Calu3 (cell line): ENCODE results near the gene ELP1. TPM values are rescaled to one million over a fixed set of nuclear protein-coding genes. Genes with fewer than 3 reads are reported as not detected.
"Not testable (repeated sequence)": the region's sequence is repeated elsewhere in the genome, so short reads cannot be mapped to it uniquely, and the experiment has no call there.

Experiments used
- BruUV-seq: library from RNA; stranded (reverse); fragments of 400-500 nt; replicated peaks from 2 replicates; lab custom pipeline; 2021; lab: Mats Ljungman, UMichigan
- CTCF ChIA-PET: fragments of 300-600 bp; sonication (Branson Sonifier 250); formaldehyde crosslinking; loops from one replicate; lab custom pipeline; 2022; ENCODE audit warnings: antibody characterized with exemption; lab: Charles Lee
- DNase-seq: peaks from one replicate; pipeline ENCODE4 v3.0.0; 2022
- H3K27ac Mint-ChIP-seq: one replicate; pipeline ENCODE4 v1.8.0; 2022; ENCODE audit warnings: mixed read lengths; ENCODE audit not compliant: unreplicated experiment
- H3K27me3 Mint-ChIP-seq: one replicate; pipeline ENCODE4 v1.8.0; 2022; ENCODE audit warnings: mixed read lengths; ENCODE audit not compliant: unreplicated experiment
- H3K36me3 Mint-ChIP-seq: one replicate; pipeline ENCODE4 v1.8.0; 2022; ENCODE audit warnings: mild to moderate bottlenecking, moderate library complexity, mixed read lengths; ENCODE audit not compliant: insufficient read depth, unreplicated experiment
- H3K4me1 Mint-ChIP-seq: one replicate; pipeline ENCODE4 v1.8.0; 2022; ENCODE audit warnings: mild to moderate bottlenecking, low read depth, mixed read lengths; ENCODE audit not compliant: unreplicated experiment
- H3K4me3 Mint-ChIP-seq: one replicate; pipeline ENCODE4 v1.8.0; 2022; ENCODE audit warnings: mild to moderate bottlenecking, low read depth, moderate library complexity, mixed read lengths; ENCODE audit not compliant: unreplicated experiment
- H3K9me3 Mint-ChIP-seq: one replicate; pipeline ENCODE4 v1.8.0; 2022; ENCODE audit warnings: low read depth, mixed read lengths; ENCODE audit not compliant: unreplicated experiment
- intact Hi-C: fragments of 100-400 bp; cut with micrococcal nuclease; formaldehyde crosslinking; loops from one replicate; pipeline ENCODE4 v1.10.0; 2022; ENCODE audit not compliant: unreplicated experiment
- total RNA-seq: library from RNA; stranded (reverse); gene quantifications from 2 replicates; pipeline ENCODE4 v1.2.3, GENCODE V29; 2022
- TF ChIP-seq, protein P1 (sequence below): fragments of 200-600 bp; IDR thresholded peaks from one replicate; pipeline ENCODE4 v1.8.0; 2022; ENCODE audit warnings: antibody characterized with exemption; ENCODE audit not compliant: unreplicated experiment

ELP1 gene
- total RNA-seq, 1 experiment from 2014 or later = 17.9 TPM

DNA sequence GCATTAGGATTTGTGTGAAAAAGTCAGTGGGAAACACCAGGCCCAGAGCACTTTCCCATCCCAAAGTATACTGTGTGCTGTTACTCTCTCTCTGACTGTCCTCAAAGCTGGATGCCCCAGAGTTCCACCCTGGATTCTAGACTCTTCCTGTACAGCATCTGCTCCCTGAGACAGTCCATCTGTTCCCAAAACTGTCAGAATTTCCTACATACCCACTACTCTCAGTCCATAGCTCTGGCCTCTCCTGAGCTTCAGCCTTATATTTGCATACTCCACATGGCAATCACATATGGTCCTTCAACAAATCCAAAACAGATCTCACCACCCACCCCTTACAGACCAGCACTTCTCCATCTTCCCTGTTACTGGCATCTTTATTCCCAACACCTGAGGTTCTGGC lies 9.5 kb downstream of the ELP1 start:
- Mint-ChIP-seq H3K4me3 (no peak overlapping the region), H3K9me3 (no peaks in the 10 kb centered on the region), H3K27me3 (no peaks in the 10 kb centered on the region), H3K36me3 (peaks cover 4% of the 10 kb centered on the region), H3K4me1 (no peaks in the 10 kb centered on the region), H3K27ac (no peak overlapping the region)
- no peak for DNase-seq
- CTCF ChIA-PET = no interaction called here
- intact Hi-C loops = no loop called here
- no TSS peak for BruUV-seq
- TF ChIP-seq, protein P1, sequence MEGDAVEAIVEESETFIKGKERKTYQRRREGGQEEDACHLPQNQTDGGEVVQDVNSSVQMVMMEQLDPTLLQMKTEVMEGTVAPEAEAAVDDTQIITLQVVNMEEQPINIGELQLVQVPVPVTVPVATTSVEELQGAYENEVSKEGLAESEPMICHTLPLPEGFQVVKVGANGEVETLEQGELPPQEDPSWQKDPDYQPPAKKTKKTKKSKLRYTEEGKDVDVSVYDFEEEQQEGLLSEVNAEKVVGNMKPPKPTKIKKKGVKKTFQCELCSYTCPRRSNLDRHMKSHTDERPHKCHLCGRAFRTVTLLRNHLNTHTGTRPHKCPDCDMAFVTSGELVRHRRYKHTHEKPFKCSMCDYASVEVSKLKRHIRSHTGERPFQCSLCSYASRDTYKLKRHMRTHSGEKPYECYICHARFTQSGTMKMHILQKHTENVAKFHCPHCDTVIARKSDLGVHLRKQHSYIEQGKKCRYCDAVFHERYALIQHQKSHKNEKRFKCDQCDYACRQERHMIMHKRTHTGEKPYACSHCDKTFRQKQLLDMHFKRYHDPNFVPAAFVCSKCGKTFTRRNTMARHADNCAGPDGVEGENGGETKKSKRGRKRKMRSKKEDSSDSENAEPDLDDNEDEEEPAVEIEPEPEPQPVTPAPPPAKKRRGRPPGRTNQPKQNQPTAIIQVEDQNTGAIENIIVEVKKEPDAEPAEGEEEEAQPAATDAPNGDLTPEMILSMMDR = no peak

DNA sequence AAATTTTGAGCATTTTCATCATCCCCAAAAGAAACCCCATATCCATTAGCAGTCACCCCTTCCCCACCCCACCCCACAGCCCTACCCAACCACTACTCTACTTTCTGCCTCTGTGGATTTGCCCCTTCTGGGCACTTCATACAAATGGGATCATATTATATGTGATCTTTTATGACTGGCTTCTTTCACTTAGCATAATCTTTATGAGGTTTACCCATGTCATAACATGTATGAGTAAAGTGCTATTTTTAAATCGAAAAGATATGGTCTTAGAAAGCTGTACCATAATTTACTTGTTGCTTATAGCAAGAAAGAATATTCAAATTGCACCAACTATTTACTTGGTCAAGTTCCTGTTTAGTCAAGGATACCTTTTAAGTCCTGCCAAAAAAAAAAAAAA lies 12.7 kb downstream of the ELP1 start:
- TF ChIP-seq, protein P1 = no peak
- CTCF ChIA-PET = no interaction called here
- intact Hi-C loops = no loop called here
- BruUV-seq = no TSS peak
- no peaks in the 10 kb centered on the region for H3K4me1 Mint-ChIP-seq
- no peaks in the 10 kb centered on the region for H3K9me3 Mint-ChIP-seq
- H3K27me3 Mint-ChIP-seq = no peaks in the 10 kb centered on the region
- H3K27ac Mint-ChIP-seq = no peak overlapping the region
- no peak for DNase-seq
- H3K4me3 Mint-ChIP-seq = no peak overlapping the region
- peaks cover 4% of the 10 kb centered on the region for H3K36me3 Mint-ChIP-seq

DNA sequence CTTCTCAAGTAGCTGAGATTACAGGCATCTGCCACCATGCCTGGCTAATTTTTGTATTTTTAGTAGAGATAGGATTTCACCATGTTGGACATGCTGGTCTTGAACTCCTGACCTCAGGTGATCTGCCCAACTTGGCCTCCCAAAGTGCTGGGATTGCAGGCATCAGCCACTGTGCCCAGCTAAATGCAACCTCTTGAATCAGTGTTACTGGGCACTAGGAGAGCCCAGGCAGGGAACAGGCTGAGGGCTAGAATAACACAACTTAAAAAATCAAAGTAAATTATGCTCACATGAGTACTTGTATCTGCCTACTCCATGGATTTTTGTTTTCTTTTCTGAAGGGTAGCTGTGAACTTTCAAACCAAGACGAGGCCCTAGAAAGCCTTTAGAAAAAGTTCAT lies 13.5 kb downstream of the ELP1 start:
- H3K4me1 Mint-ChIP-seq, H3K36me3 Mint-ChIP-seq, CTCF ChIA-PET, BruUV-seq, H3K9me3 Mint-ChIP-seq, H3K4me3 Mint-ChIP-seq, H3K27me3 Mint-ChIP-seq, intact Hi-C loops, H3K27ac Mint-ChIP-seq, DNase-seq: not testable (repeated sequence)

DNA sequence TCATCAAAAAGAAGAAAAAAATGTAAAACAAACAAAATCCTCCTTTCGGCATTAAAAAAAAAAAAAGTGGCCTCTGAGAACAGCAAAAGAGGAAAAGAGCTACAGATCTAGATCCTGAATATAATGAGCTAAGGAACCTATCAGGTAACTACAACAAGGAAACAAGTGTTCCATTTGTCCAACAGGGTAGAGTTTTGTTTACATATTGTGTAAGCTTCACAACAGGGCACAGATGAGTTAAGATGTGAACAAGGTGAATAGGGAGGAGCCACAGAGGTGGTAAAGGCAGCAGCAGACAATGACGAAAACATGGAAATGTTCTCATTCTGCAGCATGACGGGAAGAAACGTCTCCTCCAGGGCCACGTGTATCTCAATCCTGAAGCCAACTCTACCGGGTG lies 14.4 kb downstream of the ELP1 start:
- no peak overlapping the region for H3K4me3 Mint-ChIP-seq
- no peaks in the 10 kb centered on the region for H3K9me3 Mint-ChIP-seq
- CTCF ChIA-PET = interaction anchor here (0.5 kb wide), 1 partner anchor 255 kb away, joined by 3 read pairs; no protein-coding TSS in a partner anchor
- H3K36me3 Mint-ChIP-seq = no peaks in the 10 kb centered on the region
- H3K27me3 Mint-ChIP-seq = no peaks in the 10 kb centered on the region
- no TSS peak for BruUV-seq
- TF ChIP-seq, protein P1 = no peak
- H3K27ac Mint-ChIP-seq = no peak overlapping the region
- H3K4me1 Mint-ChIP-seq = no peaks in the 10 kb centered on the region
- intact Hi-C loops = no loop called here
- DNase-seq = no peak

DNA sequence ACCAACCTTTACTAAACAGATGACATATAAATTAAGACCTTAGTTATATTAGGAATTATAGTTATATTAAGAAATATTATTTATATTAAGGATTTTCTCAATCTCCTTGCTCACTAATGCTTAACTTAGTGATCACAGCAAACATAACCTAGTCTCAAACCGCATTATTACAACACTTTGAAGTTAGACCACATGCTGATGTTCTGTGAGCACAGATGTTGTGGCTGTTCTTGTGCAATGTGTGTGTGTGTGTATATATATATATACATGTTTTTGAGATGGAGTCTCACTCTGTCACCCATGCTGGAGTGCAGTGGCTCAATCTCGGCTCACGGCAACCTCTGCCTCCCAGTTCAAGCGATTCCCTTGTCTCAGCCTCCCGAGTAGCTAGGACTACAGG lies 20.5 kb downstream of the ELP1 start:
- no peak for DNase-seq
- TF ChIP-seq, protein P1 = no peak
- Mint-ChIP-seq H3K36me3 (no peaks in the 10 kb centered on the region), H3K27me3 (no peaks in the 10 kb centered on the region), H3K9me3 (no peaks in the 10 kb centered on the region), H3K4me1 (no peaks in the 10 kb centered on the region), H3K27ac (no peak overlapping the region), H3K4me3 (no peak overlapping the region)
- BruUV-seq = no TSS peak
- CTCF ChIA-PET = no interaction called here
- intact Hi-C loops = no loop called here
